GM12892 (cell line): ENCODE measurements around the gene ATP8B4.
"Not testable (repeated sequence)": the region's sequence is repeated elsewhere in the genome, so short reads cannot be mapped to it uniquely, and the experiment has no call there.

ENCODE experiments used
- DNase-seq: peaks from one replicate; pipeline ENCODE4 v3.0.0; 2011; ENCODE audit not compliant: insufficient read length
- FAIRE-seq: peaks from 2 replicates; lab custom pipeline; 2011; peaks lifted over from hg19 to GRCh38; lab: Jason Lieb, UNC
- POLR2A ChIP-seq: IDR thresholded peaks from 2 replicates; pipeline ENCODE4 v1.6.1; 2011; ENCODE audit warnings: low read depth, low read length, control low read depth
- POLR2AphosphoS5 ChIP-seq: IDR thresholded peaks from 2 replicates; pipeline ENCODE4 v1.6.1; 2011; ENCODE audit warnings: low read depth, low read length, control low read depth
- TAF1 ChIP-seq: IDR thresholded peaks from 2 replicates; pipeline ENCODE4 v1.6.1; 2011; ENCODE audit warnings: low read depth, mild to moderate bottlenecking, control low read depth, low read length, borderline replicate concordance

Gene ATP8B4

GRCh38 chr15:50095938-50096821, 22.9 kb downstream of the ATP8B4 start:
- FAIRE-seq: no peak
- TF ChIP-seq POLR2A: no peak
- no peak for TF ChIP-seq TAF1
- TF ChIP-seq POLR2AphosphoS5: no peak

DNA sequence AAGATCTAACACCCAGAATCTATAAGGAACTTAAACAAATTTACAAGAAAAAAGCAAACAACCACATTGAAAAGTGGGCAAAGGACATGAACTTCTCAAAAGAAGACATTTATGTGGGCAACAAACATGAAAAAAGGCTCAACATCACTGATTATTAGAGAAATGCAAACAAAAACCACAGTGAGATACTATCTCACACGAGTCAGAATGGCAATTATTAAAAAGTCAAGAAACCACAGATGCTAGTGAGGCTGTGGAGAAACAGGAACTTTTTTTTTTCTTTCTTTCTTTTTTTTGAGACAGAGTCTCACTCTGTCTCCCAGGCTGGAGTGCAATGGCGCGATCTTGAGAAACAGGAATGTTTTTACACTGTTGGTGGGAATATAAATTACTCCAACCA, 29.6 kb downstream of the ATP8B4 start:
- not testable (repeated sequence) for DNase-seq, FAIRE-seq

More at GRCh38 chr15:50095938-50096821, 22.9 kb downstream of the ATP8B4 start:
- DNase-seq: no peak

DNA sequence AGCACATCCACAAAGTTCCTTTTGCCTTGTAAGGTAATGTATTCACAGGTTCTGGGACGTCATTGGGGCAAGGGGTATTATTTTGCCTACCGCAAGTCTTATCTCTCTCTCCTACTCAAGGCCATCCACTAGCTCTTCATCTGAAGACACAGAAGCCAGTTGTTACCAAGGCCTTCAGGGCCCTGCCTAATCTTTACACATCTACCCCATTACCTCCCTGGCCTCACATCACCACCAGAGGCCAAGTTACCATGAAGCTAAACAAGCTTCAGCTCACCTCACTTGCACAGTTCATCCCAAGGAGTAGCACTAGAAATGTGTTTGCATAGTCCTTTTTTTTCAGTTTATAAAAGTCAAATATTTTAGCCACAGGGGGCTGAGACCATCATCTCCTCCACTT, 34.1 kb downstream of the ATP8B4 start:
- TF ChIP-seq POLR2A (no peak), POLR2AphosphoS5 (no peak), TAF1 (no peak)
- FAIRE-seq: no peak
- DNase-seq: no peak

GRCh38 chr15:50083424-50084025, 35.5 kb downstream of the ATP8B4 start:
- FAIRE-seq (no peak), DNase-seq (no peak)
- TF ChIP-seq POLR2A (no peak), TAF1 (no peak)

DNA sequence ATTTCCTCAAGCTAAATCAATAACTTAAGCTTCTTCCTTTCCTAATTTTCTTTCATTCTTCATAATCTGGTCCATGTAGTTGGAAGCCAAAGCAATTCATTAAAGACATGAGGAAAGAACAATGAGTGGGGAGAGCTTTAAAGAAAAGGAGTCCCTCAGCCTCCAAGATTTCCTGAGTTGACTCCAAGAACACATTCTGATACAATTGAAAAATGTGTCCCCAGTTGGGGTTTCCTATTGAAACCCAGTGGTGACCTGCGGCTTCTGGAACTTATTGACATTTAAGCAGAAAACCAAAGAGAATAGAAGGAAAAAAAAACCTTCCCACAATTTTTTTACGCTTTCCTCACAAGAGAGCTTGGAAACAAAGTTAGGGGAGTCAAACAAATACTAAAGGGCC, 37.0 kb downstream of the ATP8B4 start:
- no peak for TF ChIP-seq POLR2A
- no peak for TF ChIP-seq POLR2AphosphoS5
- TF ChIP-seq TAF1: no peak
- FAIRE-seq: no peak
- no peak for DNase-seq

GRCh38 chr15:50077651-50078050, 41.4 kb downstream of the ATP8B4 start:
- no peak for DNase-seq

GRCh38 chr15:50077176-50077575, 41.9 kb downstream of the ATP8B4 start:
- FAIRE-seq (no peak), DNase-seq (no peak)
- TF ChIP-seq POLR2AphosphoS5 (no peak), TAF1 (no peak), POLR2A (no peak)

More at GRCh38 chr15:50077651-50078050, 41.4 kb downstream of the ATP8B4 start:
- no peak for FAIRE-seq
- TF ChIP-seq POLR2A (no peak), POLR2AphosphoS5 (no peak), TAF1 (no peak)

- TF ChIP-seq POLR2AphosphoS5 (no peak), POLR2A (no peak)
- FAIRE-seq: no peak
- no peak for DNase-seq
Measured at GRCh38 chr15:50075319-50075718, 43.7 kb downstream of the ATP8B4 start.

GRCh38 chr15:50071551-50072258, 47.3 kb downstream of the ATP8B4 start:
- no peak for FAIRE-seq
- DNase-seq: no peak
- no peak for TF ChIP-seq POLR2AphosphoS5
- TF ChIP-seq TAF1: no peak
- no peak for TF ChIP-seq POLR2A

DNA sequence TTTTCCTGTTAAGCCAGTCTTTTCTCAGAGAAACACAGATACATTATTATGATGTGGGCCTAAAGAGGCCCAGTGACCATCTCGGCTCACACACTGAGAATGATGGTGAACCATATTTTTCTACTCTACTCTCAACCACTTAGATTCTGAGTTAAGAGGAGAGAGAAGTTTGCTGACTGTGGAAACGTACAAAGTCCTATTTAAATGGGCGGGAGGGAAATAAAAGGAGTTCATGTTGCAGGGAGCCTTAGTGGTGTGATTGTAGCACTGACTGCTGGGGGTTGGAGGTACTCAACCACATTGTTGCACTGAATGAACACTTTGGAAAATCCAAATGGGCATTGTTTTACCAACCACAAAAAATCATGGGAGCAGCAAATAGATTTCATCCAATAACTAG, 51.0 kb downstream of the ATP8B4 start:
- no peak for DNase-seq
- no peak for FAIRE-seq
- no peak for TF ChIP-seq TAF1
- no peak for TF ChIP-seq POLR2A
- no peak for TF ChIP-seq POLR2AphosphoS5

DNA sequence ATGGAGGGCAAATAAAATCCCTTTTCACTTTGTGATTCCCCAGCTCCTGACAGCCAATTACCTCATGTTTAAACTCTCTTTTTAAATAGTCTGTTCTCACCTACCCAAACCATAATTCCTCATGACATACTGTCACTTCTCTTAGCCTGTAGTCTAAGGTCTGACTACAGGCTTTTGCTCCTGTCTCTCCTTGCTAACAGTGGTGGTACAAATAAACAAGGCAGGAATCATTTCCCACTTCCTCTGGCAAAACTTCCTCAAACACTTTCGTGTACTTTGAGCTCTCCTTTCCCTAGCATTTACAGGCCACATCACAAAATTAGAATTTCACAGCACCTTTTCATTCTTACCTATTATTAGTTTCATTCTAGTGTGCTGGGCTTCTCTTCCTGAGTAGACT, 51.8 kb downstream of the ATP8B4 start:
- TF ChIP-seq POLR2A (no peak), TAF1 (no peak), POLR2AphosphoS5 (no peak)
- no peak for DNase-seq
- no peak for FAIRE-seq
